Measurements from ENCODE around the gene GFOD2. TPM values are rescaled to one million over a fixed set of nuclear protein-coding genes. Genes with fewer than 3 reads are reported as not detected.

The GFOD2 gene
- total and polyA plus RNA-seq, 2 of the 13 experiments (the other 11 are each of a cell fraction or from before 2014, with no cell fraction given), result 11.1 to 17.2 TPM

- TF ChIP-seq ZNF710 (CRISPR knock-in tag; IDR thresholded peaks at IDR 0.05; ENCODE audit: borderline replicate concordance), result 0 out of 2 replicates have a peak, but pooled peaks have one; percentile 24
- no peak for TF ChIP-seq FIP1L1 (IDR thresholded peaks at IDR 0.05; ENCODE audit: borderline replicate concordance, insufficient read depth, low read depth, low read length)
- no peak for TF ChIP-seq ARID4A (CRISPR knock-in tag; IDR thresholded peaks at IDR 0.05; ENCODE audit: borderline replicate concordance)
- no peak for TF ChIP-seq KLF9 (CRISPR knock-in tag; IDR thresholded peaks at IDR 0.05; ENCODE audit: low read depth)
- no peak for TF ChIP-seq KLF12 (CRISPR knock-in tag; IDR thresholded peaks at IDR 0.05; ENCODE audit: borderline replicate concordance)
- no peak for TF ChIP-seq TOPORS (CRISPR knock-in tag; IDR thresholded peaks at IDR 0.05)
- TF ChIP-seq ZNF549 (CRISPR knock-in tag; IDR thresholded peaks at IDR 0.05), result no peak
- 0 out of 2 replicates have a peak, but pooled peaks have one; percentile 51 for TF ChIP-seq RBFOX2 (IDR thresholded peaks at IDR 0.05; ENCODE audit: low read depth, low read length)
- no peak for TF ChIP-seq ZNF768 (CRISPR knock-in tag; IDR thresholded peaks at IDR 0.05)
- TF ChIP-seq PAF1 (CRISPR knock-in tag; IDR thresholded peaks at IDR 0.05), result no peak
- no peak for TF ChIP-seq IRX3 (CRISPR knock-in tag; IDR thresholded peaks at IDR 0.05; ENCODE audit: borderline replicate concordance, low read depth)
- no peak for TF ChIP-seq ZNF326 (CRISPR knock-in tag; IDR thresholded peaks at IDR 0.05; ENCODE audit: borderline replicate concordance)
- no peak for TF ChIP-seq PPARG (CRISPR knock-in tag; conservative IDR thresholded peaks at IDR 0.05)
- TF ChIP-seq ZNF383 (CRISPR knock-in tag; IDR thresholded peaks at IDR 0.05; ENCODE audit: borderline replicate concordance), result no peak
- no peak for TF ChIP-seq ZBTB34 (CRISPR knock-in tag; IDR thresholded peaks at IDR 0.05)
- TF ChIP-seq, protein P1, sequence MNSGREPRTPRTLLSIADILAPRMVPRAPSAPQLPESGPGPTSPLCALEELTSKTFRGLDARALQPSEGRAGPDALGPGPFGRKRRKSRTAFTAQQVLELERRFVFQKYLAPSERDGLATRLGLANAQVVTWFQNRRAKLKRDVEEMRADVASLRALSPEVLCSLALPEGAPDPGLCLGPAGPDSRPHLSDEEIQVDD (CRISPR knock-in tag; IDR thresholded peaks at IDR 0.05; ENCODE audit: borderline replicate concordance), result no peak
- TF ChIP-seq TEAD2 (CRISPR knock-in tag; IDR thresholded peaks at IDR 0.05), result no peak
These were observed 55.8 kb downstream of the GFOD2 start (continued) for GRCh38 chr16:67663151-67663876.
